Hepatocyte (in vitro differentiated cells): ENCODE measurements around the gene ZMYND19. TPM values are rescaled to one million over a fixed set of nuclear protein-coding genes. Genes with fewer than 3 reads are reported as not detected.
A peak's percentile ranks its signal among the peaks of the same experiment; 100 is the strongest.

Experiments used
- DNase-seq: peaks from one replicate; pipeline ENCODE4 v3.0.0-alpha.2; 2016; ENCODE audit warnings: low spot score
- H2AFZ ChIP-seq: fragments of 200-600 bp; sonication (generic); 2 replicates; pipeline ENCODE4 v1.6.0; 2016; ENCODE audit warnings: antibody characterized with exemption, mild to moderate bottlenecking
- H3K27ac ChIP-seq: fragments of 200-600 bp; sonication (generic); 2 replicates; pipeline ENCODE4 v1.5.1; 2016; ENCODE audit warnings: mild to moderate bottlenecking
- H3K27me3 ChIP-seq: fragments of 200-600 bp; sonication (generic); 2 replicates; pipeline ENCODE4 v1.6.1; 2016
- H3K36me3 ChIP-seq: fragments of 200-600 bp; sonication (generic); replicated peaks from 2 replicates; pipeline ENCODE4 v1.5.1; 2016; ENCODE audit warnings: low read depth; ENCODE audit not compliant: insufficient read depth
- H3K4me1 ChIP-seq: fragments of 200-600 bp; sonication (generic); 2 replicates; pipeline ENCODE4 v1.5.1; 2016; ENCODE audit warnings: mild to moderate bottlenecking, moderate library complexity; ENCODE audit not compliant: insufficient read depth
- H3K4me2 ChIP-seq: fragments of 200-600 bp; sonication (generic); 2 replicates; pipeline ENCODE4 v1.6.0; 2016
- H3K4me3 ChIP-seq: fragments of 200-600 bp; sonication (generic); 2 replicates; pipeline ENCODE4 v1.5.1; 2016; ENCODE audit warnings: mild to moderate bottlenecking
- H3K79me2 ChIP-seq: fragments of 200-600 bp; sonication (generic); 2 replicates; pipeline ENCODE4 v1.6.0; 2017; ENCODE audit warnings: mild to moderate bottlenecking
- H3K9me2 ChIP-seq: fragments of 200-600 bp; sonication (generic); replicated peaks from 2 replicates; pipeline ENCODE4 v1.6.0; 2017; ENCODE audit warnings: mild to moderate bottlenecking; ENCODE audit not compliant: insufficient read depth
- H3K9me3 ChIP-seq: fragments of 200-600 bp; sonication (generic); 2 replicates; pipeline ENCODE4 v1.5.1; 2016; ENCODE audit warnings: low read depth, mild to moderate bottlenecking
- H4K20me1 ChIP-seq: fragments of 200-600 bp; sonication (generic); 2 replicates; pipeline ENCODE4 v1.6.0; 2016; ENCODE audit warnings: mild to moderate bottlenecking; ENCODE audit not compliant: insufficient read depth, poor library complexity, severe bottlenecking
- EZH2 ChIP-seq: fragments of 200-600 bp; sonication (generic); IDR thresholded peaks from 2 replicates; pipeline ENCODE4 v1.6.1; 2016; ENCODE audit warnings: antibody characterized with exemption, mild to moderate bottlenecking, borderline replicate concordance
- EZH2phosphoT487 ChIP-seq: fragments of 200-600 bp; sonication (generic); IDR thresholded peaks from one replicate; pipeline ENCODE4 v1.6.1; 2018; ENCODE audit warnings: antibody characterized with exemption, mild to moderate bottlenecking, low read depth, moderate library complexity; ENCODE audit not compliant: unreplicated experiment, severe bottlenecking
- WGBS: methylation state at CpG from one replicate; pipeline ENCODE4 v1.1.6; 2016; ENCODE audit warnings: low lambda C conversion rate; ENCODE audit errors: missing lambda C conversion rate; 5-methylcytosine and 5-hydroxymethylcytosine counted together
- polyA plus RNA-seq: library from polyadenylated mRNA; unstranded; fragments of >200 nt; fragmentation: Nextera tagmentation; extraction: Ambion mirVana; gene quantifications from 2 replicates; pipeline ENCODE4 v1.2.1, GENCODE V29; 2016
- total RNA-seq: library from RNA; depleted of rRNA; stranded (reverse); fragments of >200 nt; gene quantifications from 2 replicates; pipeline ENCODE4 v1.2.3, GENCODE V29; 2014
- TF ChIP-seq, protein P1 (sequence below): fragments of 200-600 bp; sonication (generic); IDR thresholded peaks from 2 replicates; pipeline ENCODE4 v1.5.1; 2016; ENCODE audit warnings: antibody characterized with exemption, mild to moderate bottlenecking; ENCODE audit not compliant: poor library complexity

The ZMYND19 gene
- 20.4 and 24.3 TPM in 2 replicates for total RNA-seq
- polyA plus RNA-seq, result 46.9 and 50.3 TPM in 2 replicates

DNA sequence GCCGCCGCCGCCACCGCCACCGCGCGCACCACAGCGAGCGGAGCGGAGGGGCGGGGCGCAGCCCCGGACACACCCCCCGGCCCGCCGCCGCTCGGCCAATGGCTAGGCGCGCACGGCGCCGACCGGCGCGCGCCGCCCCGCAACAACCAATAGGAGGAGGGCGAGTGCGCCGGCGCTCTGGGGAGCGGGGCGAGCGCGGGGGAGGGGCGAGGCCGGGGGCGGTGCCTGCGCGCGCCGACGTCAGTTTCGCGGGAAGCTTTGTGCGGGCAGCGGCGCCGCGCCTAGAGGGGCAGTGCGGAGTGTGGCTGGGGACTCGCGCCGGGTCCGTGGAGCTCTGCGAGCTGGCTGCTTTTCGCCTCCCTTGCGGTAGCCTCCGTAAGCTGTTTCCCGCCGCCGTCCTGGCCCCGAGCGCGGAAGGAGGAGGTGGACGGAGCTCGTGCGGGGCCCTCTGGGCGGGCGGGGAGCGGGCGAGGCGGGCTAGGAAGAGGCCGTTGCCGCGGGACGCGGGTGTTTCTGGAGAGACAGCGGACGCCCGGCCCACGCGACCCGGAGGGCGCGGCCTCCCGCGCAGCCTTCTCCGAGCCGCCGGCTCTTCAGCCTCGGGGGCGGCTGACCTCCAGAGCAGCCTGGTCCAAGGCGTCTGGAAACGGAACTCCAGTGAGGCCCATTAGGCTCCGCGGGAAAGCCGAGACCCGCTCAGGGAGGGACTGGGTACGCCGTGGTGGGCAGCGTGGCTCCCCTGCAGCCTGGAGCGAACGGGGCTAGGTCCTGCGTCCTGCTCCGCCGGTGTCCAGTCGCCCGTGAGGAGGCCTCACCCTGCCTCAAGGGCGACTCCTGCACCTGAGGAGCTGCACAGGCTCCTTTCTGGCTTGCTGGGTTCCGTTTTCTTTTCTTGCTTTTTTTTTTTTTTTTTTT lies at the start of gene ZMYND19:
Gene ZMYND19, minus strand, starts transcription at position 44 of the 915 bp plus-strand sequence. CDS start 249 bp downstream, outside the sequence.
- peaks cover 7% of the 10 kb centered on the region for H3K4me1 ChIP-seq
- peaks cover 10% of the 10 kb centered on the region for H4K20me1 ChIP-seq
- H3K79me2 ChIP-seq, result peaks cover 28% of the 10 kb centered on the region
- no peaks in the 10 kb centered on the region for H3K9me2 ChIP-seq
- peak within 1 kb of the TSS; percentile 98 for H3K4me2 ChIP-seq
- H3K4me3 ChIP-seq, result peak within 1 kb of the TSS; percentile 92
- WGBS, result 2% methylated on average over 24 of the region's 113 CpGs
- H3K9me3 ChIP-seq, result no peaks in the 10 kb centered on the region
- no peaks in the 10 kb centered on the region for H3K27me3 ChIP-seq
- H3K27ac ChIP-seq, result peak within 1 kb of the TSS; percentile 74
- DNase-seq, result peak; percentile 97
- peak within 1 kb of the TSS; percentile 94 for H2AFZ ChIP-seq
- TF ChIP-seq, protein P1, sequence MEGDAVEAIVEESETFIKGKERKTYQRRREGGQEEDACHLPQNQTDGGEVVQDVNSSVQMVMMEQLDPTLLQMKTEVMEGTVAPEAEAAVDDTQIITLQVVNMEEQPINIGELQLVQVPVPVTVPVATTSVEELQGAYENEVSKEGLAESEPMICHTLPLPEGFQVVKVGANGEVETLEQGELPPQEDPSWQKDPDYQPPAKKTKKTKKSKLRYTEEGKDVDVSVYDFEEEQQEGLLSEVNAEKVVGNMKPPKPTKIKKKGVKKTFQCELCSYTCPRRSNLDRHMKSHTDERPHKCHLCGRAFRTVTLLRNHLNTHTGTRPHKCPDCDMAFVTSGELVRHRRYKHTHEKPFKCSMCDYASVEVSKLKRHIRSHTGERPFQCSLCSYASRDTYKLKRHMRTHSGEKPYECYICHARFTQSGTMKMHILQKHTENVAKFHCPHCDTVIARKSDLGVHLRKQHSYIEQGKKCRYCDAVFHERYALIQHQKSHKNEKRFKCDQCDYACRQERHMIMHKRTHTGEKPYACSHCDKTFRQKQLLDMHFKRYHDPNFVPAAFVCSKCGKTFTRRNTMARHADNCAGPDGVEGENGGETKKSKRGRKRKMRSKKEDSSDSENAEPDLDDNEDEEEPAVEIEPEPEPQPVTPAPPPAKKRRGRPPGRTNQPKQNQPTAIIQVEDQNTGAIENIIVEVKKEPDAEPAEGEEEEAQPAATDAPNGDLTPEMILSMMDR, result no peak
- TF ChIP-seq EZH2phosphoT487, result no peak
- no peak for TF ChIP-seq EZH2
- H3K36me3 ChIP-seq, result no peaks in the 10 kb centered on the region

DNA sequence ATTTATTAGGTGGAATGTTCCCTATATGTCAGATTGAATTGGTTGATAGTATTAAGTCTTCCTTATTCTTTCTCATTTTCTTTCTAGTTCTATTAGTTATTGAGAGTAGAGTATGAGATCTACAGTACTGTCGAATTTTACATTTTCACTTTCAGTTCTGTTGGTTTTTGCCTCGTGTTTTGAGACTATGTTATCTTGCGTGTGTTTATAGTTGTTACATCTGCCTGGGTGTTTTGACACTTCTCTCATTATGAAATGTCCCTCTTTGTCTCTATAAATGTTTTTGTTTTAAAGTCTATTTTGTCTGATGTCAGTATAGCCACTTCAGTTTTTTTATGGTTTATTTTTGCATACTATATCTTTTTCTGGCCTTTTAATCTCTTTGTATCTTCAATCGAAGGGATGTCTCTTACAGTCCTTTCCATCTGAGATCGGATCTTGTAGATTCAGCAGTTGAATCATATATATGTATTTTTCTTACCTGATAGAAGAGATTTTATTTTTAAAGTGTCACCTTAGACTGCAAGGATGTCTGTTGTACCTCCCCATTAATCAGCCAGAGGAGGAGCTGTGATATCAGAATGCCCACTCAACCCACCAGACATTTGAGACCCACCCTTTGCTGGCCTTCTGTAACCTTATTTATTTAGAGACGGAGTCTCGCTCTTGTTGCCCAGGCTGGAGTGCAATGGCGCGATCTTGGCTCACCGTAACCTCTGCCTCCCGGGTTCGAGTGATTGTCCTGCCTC lies 49.2 kb upstream of the ZMYND19 start:
- Histone ChIP-seq H3K9me2 (no peaks in the 10 kb centered on the region), H3K36me3 (no peaks in the 10 kb centered on the region), H3K4me2 (peak overlapping the region; percentile 36), H3K27ac (no peak overlapping the region), H2AFZ (no peak overlapping the region), H3K9me3 (no peaks in the 10 kb centered on the region), H3K4me3 (peak overlapping the region; percentile 10), H4K20me1 (peaks cover 75% of the 10 kb centered on the region), H3K4me1 (no peaks in the 10 kb centered on the region), H3K79me2 (peaks cover 99% of the 10 kb centered on the region), H3K27me3 (no peaks in the 10 kb centered on the region)
- DNase-seq, result no peak
- TF ChIP-seq EZH2phosphoT487 (no peak), EZH2 (no peak)
- TF ChIP-seq, protein P1, result no peak
- WGBS, result 94% methylated on average over 12 of the region's 12 CpGs

DNA sequence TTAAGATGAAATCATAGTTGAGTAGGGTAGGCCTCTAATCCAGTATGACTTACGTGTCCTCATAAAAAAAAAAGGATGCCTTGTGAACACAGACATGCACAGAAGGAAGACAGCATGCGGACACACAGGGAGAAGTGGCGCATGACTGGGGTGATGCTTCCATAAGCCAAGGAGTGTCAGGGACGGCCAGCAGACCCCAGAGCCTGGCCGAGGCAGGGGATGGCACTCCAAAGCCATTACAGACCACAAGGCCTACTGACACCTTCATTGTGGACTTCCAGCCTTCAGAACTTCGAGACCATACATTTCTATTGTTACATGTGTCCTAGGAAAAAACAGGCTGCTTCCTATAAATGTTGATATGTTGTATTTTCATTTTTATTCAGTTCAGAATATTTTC lies 48.4 kb upstream of the ZMYND19 start:
- no peak overlapping the region for H3K4me3 ChIP-seq
- H3K4me2 ChIP-seq, result no peak overlapping the region
- no peak for DNase-seq
- peaks cover 99% of the 10 kb centered on the region for H3K79me2 ChIP-seq
- H4K20me1 ChIP-seq, result peaks cover 74% of the 10 kb centered on the region
- no peaks in the 10 kb centered on the region for H3K36me3 ChIP-seq
- no peak for TF ChIP-seq EZH2phosphoT487
- TF ChIP-seq EZH2, result no peak
- TF ChIP-seq, protein P1, result no peak
- no peaks in the 10 kb centered on the region for H3K4me1 ChIP-seq
- no peaks in the 10 kb centered on the region for H3K27me3 ChIP-seq
- no peaks in the 10 kb centered on the region for H3K9me3 ChIP-seq
- 86% methylated on average over 6 of the region's 6 CpGs for WGBS
- no peaks in the 10 kb centered on the region for H3K9me2 ChIP-seq
- no peak overlapping the region for H2AFZ ChIP-seq
- H3K27ac ChIP-seq, result no peak overlapping the region
